SU-DHL-6 (cell line): ENCODE measurements around the gene SYT8.

Experiments used
- CTCF ChIP-seq: fragments of 200-600 bp; sonication (generic); IDR thresholded peaks from one replicate; pipeline ENCODE4 v1.5.1; 2017; ENCODE audit warnings: antibody characterized with exemption, mild to moderate bottlenecking, low read length, moderate library complexity; ENCODE audit not compliant: insufficient read depth, poor library complexity, severe bottlenecking
- EZH2phosphoT487 ChIP-seq: fragments of 200-600 bp; sonication (generic), shearing (Covaris generic); conservative IDR thresholded peaks from 2 replicates; pipeline ENCODE4 v1.6.1; 2018; ENCODE audit warnings: mild to moderate bottlenecking, antibody characterized with exemption, low read length, moderate library complexity, mixed read lengths

- TF ChIP-seq CTCF (no peak), EZH2phosphoT487 (no peak)
Measured at GRCh38 chr11:1848640-1849430, 14.0 kb downstream of the SYT8 start.
